HG03558 (cell line): ENCODE measurements around the gene CACNA1G.
A peak's percentile ranks its signal among the peaks of the same experiment; 100 is the strongest.

Experiments
- ATAC-seq: cut with Tn5 transposase; IDR thresholded peaks from one replicate; pipeline ENCODE4 v1.9.1; 2021; ENCODE audit warnings: moderate number of reproducible peaks; ENCODE audit not compliant: unreplicated experiment; ENCODE audit errors: extremely low read depth

Gene CACNA1G

DNA sequence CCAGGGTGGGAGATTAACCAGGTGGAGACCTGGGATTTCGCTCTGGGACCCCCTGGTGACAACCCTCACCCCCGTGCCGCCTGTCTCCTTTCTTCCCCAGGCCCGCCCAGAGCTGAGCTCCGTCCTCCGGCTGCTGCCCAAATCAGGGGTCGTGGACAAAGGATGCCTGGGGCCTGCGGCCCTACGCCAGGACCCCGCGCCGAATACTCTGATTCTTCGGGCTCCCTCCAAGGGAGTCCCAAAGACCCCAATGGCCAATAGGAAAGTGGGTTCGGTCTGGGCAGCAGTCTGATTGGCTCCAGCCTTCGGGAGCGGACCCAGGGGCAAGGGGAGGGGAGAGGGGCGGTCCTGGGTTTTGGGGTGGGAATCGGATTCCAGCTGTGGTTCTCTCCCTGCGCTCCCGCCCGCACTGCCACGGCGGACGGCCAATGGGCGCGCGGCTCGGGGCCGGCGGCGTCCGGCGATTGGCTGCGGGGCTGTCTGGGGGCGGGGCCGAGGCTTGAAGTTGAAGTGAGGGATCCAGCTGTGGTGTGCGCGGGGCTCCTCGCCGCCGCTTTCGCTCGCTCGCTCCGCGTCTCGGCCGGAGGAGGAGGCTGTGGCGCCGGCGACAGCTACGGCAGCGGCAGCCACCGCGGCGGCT is at the start of gene CACNA1G:
Gene CACNA1G, plus strand, starts transcription at position 531 of the 640 bp plus-strand sequence. CDS start 745 bp downstream, outside the sequence.
- ATAC-seq = peak; percentile 80

DNA sequence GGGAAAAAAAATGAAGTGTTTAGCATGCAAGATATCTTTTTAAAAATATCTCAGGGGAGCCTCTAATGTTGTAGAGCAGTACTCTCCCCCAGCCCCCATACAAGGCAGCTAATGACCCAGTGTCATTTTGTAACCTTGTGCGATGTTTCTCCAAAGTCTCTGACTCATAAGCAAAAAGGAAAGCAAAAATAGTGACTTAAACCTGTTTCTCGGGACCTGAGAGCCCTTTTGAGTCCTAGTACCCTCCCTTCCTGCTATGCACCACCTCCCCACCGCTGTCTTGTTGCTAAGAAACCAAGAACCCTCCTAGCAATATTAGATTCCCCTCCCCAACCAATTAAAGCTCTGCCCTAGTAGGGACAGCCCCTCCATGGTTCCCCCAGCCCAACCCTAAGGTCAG is 49.5 kb upstream of the CACNA1G start:
- peak; percentile 64 for ATAC-seq

DNA sequence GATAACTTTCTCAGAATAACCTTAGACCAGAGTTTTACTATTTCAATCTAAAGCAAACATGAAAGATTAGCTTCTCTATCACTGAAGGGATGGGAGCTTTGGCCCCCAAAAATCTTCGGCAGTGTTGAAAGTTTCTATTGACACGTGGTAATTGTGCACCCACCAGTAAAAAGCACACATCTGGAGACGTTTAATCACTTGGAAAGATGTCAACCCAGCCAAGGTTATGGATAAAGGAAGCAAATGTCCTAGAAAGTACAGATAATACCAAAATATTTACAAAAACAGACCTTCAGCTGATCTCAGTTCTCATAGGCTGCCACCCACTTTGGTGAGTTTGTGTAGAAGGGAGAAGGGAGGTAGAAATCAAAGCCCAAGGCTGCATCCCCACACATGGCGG is 47.0 kb upstream of the CACNA1G start:
- ATAC-seq = no peak

DNA sequence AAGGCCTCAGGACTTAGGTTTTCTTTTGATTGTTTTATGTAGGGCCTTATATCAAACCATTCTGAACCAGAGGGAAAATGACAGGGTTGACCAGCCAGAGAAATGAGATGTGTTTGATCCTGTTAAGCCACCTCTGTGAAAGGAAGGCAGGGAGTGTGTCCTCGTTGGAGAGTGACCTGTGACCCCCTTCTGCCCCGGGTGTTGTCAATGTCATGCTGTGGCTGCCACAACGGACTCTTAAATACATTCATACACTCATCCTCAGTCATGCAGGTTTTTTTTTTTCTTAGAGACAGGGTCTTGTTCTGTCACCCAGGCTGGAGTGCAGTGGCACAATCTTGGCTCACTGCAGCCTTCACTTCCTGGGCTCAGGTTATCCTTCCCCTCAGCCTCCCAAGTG is 46.1 kb upstream of the CACNA1G start:
- ATAC-seq = no peak

DNA sequence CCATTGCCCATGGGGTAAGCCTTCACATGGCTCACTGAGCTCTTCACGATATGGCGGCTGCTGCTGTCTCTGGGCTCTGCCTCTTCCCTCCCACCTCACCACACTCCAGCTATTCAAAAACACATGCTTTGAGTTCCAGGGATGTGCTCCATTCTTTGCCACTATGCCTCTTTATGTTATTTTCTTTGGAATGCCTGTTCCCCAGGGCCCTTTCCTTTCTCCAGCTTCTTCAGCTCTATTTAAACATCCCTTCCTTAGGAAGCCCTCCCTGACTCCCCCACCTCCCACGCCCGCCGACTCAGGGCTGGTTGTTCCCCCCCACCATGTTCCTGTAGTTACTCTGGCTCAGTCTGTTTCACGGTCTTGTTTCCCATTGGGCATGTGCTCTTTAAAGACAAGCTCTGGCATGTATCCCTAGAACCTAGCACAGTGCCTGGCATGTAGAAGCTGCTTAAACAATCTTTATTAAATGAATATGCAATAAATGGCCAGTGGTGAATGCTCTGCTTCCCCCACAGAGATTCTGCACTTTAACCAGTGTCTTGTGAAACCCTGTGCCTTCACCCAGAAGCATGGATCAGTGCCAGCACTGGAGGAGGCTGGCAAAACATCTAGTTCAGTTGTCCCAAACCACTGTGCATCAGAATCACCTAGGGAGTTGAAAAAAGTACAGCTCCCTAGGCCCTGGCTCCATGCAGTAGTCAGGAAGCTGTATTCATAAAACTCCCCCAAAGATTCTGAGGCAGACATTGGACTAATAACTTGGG is 45.4 kb upstream of the CACNA1G start:
- ATAC-seq = no peak

DNA sequence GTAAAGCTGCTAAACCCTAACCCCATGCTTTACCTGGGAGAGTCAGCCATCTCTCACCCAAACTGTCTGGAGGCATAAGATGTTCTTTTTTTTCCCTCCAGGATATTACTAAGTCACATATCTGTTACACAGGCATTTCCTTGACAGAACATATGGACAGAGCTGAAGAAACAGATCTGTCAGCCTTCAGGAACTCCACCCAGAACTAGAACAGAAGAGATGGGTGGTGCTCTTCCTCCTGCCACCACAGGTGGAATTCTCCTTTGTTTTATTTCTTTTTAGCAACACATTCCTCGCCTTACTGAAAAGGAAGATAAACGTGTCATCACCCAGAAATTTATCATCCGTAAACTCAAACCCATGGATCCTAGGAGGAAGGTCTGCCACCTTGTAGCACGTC is 43.5 kb upstream of the CACNA1G start:
- ATAC-seq = no peak

DNA sequence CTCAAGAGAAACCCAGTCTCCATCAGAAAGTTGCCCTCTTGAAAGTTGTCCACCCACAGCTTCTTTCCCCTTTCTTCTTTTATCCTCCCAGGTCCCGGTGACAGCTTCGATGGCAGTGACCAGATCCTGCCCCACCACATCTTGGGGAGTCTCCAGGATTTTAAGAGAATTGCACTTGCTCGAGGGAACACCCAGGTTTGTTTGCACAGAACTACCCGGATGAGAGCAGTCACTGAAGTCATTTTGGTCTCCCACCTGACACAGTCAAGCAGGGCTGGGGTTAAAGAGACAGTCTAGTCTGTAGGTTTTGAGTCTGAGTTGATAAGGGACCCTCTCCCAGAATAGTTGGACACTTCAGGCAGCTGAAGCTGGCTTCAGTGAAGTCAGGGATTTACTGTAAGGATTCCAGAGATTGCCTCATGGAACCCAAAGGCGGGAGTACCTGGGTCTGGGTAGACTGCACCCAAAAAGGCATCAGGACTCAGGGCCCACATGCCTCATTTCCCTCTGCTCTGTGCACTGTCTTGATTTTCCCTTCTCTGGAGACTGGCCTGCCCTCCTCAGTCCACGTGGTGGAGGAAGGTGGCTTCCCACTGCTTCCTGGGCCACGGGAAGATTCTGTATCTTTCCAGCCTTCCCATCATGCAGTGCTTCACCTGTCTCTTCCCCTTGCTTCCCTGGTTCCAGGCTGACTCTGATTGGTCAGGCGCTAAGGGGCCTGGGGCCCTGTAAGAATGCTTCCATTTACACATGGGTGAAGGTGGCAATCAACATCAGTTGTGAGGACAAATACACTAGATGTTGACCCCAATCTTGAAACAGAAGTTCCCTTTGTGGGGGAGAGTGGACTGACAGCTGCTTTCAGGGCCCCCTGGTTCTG is 42.8 kb upstream of the CACNA1G start:
- no peak for ATAC-seq

DNA sequence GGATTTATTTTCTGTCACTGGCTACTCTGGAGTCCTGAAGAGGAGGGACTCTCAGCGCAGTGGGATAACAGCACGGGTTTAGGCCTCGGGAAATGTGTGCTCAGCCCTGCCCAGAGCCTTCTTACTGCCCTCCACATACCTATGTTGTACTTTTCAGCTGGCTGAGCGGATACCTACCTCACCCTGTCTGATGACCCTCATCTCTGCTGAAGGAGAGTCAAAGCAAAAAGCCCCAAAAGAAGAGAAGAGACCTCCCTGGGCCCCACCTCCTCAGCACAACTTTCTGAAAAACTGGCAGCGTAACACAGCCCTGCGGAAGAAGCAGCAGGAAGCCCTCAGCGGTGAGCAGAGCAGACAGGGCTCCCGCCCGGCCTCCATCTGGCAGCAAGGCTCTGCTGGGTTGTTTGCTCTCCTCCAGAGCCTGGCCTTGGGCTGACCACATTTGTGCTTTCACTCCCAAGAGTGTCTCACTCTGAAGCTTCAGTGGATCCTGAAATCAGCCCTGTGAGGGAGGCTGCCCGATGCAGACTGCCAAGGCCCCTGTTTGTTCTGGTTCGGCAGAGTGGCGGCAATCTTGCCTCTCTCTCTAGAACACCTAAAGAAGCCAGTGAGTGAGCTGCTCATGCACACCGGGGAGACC is 42.0 kb upstream of the CACNA1G start:
- ATAC-seq = no peak

DNA sequence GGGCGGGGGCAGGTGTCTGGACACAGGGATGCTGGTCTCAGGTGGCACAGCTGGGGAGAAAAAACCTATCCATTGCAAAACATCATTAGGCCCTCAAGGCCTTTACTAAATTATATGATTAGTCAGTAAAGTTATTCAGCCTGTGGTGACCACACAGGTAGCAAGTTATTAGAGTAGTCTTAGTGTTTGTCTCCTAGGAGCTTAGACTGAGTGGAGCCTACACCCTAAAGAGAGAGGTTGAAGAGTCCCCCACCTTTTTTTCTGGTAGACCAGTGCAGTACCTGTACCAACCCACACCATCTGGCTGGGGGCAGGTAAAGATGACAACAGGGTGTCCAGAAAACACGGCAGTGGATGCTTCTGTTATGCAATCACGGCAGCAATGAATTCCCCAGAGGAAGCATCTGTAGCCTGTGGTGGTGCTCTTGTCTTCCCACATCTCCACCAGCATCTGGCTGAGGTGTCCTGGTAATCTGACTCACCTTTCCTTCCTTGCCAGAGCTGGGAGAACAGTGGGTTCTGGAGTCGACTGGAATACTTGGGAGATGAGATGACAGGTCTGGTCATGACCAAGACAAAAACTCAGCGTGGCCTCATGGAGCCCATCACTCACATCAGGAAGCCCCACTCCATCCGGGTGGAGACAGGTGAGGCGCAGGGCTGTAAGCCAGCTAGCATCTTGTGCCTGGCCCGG is 41.2 kb upstream of the CACNA1G start:
- ATAC-seq = no peak

DNA sequence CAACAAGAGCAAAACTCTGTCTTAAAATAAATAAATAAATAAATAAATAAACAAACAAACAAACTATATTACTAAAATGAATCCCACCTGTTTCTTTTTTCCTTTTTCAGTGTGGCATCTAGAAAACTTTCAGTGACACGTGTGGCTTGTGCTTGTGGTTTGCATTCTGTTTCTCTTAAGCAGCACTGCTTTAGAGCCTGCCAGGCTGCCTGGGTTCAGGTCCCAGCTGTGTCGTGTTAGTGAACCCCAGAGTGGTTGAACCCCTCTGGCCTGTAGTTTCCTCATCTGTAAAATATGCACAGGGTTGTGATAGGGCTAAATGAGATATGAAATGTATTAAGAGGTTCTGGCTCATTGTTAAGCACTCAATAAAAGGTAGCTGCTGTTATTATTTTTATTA is 40.0 kb upstream of the CACNA1G start:
- no peak for ATAC-seq

DNA sequence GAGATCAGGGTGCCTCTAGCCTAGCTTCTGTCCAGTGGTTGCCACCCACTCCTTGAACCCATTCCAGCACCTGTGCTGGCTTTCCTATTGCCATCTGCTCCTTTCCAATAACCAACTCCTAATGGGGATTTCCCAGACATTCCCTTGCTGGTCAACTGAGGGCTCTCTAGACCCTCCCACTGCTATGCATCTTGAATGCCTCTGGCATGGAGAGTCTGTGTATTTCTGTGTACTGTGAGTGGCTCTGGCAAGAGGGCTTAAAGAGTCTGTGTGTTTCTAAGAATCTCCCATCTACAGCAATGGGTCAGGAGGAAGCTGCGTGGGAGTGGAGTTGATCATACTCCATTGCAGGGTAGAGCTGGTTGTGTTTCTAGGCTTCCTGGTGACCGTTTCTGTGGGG is 39.0 kb upstream of the CACNA1G start:
- ATAC-seq = no peak

DNA sequence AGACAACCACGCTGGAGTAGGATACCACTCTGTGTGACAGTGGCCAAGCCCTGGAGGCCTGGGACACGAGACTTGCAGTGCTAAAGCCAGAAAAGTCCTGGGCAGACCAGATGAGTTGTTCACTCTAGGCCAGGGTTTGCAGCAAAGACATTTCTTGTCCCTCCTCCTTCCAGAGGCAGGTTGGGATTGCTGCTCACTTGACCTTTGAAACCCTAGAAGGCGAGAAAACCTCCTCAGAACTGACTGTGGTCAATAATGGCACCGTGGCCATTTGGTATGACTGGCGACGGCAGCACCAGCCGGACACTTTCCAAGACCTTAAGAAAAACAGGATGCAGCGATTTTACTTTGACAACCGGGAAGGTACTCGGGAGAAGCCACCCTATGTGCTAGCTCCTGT is 37.7 kb upstream of the CACNA1G start:
- no peak for ATAC-seq

DNA sequence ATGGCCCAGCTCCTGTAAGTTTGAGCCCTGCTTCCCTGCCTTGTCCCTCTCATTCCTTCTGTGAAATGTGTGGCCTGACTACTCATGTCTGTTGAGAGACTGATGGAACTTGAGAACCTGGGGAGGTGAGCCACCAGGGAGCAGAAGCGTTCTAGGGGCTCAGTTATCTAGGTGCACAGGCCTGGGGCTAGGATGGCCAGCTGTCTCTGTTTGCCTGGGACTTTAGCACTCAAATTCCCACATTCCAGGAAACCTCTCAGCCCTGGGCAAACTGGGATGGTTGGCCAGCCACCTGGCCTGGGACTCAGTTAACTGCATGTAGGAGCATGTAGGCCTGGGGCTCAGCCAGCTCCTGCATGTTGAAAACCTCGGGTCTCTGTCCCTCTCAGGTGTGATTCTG is 37.3 kb upstream of the CACNA1G start:
- no peak for ATAC-seq

DNA sequence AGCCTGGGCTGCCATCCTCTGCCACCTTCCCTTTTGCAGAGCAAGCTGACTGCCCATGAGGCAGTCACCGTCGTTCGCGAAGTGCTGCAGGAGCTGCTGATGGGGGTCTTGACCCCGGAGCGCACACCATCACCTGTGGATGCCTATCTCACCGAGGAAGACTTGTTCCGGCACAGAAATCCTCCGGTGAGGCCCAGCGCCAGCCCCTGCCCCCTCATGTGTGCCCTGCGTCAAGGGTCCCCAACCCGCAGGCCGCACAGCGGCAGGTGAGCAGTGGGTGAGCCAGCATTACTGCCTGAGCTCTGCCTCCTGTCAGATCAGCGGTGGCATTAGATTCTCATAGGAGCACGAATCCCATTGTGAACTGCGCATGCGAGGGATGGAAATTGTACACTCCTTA is 35.7 kb upstream of the CACNA1G start:
- ATAC-seq = no peak

DNA sequence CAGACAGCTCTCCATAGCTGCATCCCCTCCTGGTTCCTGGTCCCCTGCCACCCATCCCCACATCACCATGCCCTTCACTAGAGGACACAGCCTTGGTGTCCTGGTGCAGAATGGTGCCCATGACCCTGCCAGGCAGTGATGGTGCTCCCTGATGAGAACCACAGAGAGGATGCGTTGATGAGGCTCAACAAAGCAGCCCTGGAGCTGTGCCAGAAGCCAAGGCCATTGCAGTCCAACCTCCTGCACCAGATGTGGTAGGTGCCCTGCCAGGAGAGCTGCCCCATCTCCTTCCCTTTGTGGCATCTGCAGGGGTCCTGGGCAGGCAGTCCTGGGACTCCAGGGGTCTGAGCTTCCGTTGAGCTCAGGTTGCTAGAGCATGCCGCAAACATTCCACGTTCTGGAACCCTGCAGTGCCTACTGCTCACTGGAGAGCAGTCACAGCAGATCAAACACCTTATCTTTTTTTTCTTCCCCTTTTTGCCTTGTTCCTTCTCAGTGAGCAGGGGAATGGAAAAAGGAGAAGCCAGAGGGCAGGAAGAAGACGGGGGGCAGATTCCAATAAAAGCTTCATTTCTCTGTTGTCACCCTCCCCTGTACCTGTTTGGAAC is 33.3 kb upstream of the CACNA1G start:
- no peak for ATAC-seq

DNA sequence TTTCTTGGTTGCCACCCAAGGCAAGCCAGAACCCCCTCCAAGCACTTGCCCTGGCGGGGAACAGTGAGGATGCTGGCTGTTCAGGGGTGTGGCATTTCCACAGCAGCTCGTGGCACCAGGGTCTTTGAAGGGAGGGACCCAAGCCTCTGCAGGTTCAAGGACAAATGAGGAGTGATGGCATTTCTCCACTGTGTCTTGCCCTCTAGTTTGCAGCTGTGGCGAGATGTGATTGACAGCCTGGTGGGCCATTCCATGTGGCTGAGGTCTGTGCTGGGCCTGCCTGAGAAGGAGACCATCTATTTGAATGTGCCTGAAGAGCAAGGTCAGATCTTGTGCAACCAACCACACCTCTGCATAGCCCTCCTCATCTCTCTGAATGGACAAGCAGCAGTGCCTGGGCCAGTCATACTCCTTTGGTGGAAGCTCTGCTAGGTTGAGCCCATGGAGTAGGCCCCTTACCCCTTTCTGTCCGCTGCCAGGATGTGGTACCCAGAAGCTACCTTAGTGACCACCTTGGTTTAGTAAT is 32.5 kb upstream of the CACNA1G start:
- no peak for ATAC-seq

DNA sequence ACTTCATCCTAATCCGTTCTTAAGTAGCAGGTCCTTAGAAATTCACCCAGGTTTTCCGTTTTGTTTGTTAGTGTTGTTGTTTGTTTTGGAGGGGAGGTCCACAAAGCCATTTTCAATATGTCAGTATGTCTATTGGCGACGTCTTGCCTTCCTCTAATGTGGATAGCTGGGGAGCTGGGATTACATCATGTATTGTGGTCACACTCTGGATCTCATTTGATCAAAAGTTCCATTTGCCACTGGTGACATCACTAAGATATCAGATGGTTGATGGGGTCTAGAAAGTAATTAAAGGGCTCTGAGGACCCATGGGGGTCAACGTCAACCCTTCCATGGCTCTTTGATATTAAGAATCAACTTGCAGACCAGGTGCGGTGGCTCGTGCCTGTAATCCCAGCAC is 30.7 kb upstream of the CACNA1G start:
- no peak for ATAC-seq

DNA sequence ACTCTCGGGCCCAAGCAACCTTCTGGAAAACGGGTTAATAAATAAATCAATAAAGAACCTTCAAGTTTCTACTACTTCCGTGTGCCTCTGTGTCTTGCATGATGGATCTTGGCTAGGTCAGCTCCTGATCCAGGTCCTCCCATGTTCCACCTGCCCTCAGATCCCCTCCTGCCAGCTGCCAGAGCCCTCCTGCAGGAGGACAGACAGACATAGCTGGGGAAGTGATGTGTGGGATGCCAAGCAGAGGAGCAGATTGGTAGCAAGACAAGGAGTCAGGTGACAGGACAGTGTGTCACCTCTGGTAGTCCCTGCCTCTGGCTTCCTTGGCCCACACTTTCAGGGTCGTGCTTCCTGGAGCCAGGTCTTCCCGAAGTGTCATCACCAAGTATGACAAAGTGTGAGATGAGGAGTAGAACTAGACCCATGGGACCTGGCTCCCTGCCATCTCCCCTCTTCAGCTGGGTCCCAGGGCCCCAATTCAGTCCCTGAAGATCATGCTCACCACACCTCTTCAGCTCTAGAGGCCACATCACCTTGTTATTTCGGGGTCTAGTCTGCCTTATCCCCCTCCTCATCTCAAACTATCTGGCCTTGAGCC is 29.0 kb upstream of the CACNA1G start:
- ATAC-seq = no peak

DNA sequence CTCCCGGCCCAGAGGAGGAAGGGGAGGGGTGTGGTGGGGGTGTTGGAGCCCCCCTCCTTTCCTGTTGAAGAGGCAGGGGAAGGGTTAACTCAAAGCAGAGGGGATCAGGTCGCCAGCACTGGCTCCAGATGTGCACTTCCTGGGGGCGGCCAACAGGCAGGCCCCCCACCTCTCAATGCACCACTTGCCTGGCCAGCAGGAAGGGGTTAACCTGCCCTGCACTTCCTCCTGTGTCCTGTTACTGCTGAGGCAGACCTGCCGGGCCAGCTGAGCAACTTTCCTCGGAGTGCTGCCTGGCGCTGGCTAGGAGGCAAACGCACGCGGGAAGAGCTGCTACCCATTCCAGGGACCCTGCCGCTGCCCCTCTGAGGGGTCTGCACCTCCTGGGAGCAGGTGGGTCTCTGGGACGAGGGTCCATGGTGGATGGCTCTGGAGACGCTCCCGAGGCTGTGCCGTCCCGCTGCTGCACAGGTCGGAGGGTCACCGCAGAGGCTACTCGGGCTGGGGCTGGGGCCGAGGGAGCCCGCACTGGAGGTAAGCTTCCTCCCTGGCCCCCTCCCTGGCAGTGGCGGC is 28.0 kb upstream of the CACNA1G start, which contains the start of gene EPN3:
Gene EPN3, plus strand, starts transcription at position 284 of the 573 bp plus-strand sequence. CDS start 3,822 bp downstream, outside the sequence.
- ATAC-seq = no peak
